HCT116 (cell line): Measurements from ENCODE around the gene MORN5.

Source experiments
- POLR2A ChIP-seq: IDR thresholded peaks from 2 replicates; pipeline ENCODE4 v1.7.0; 2011; ENCODE audit warnings: borderline replicate concordance; ENCODE audit not compliant: insufficient read depth, insufficient read length; ENCODE audit errors: extremely low read depth
- TF ChIP-seq, protein P1 (sequence below), 3 experiments: fragments of 200-600 bp in 1 of 3; sonication (generic) in 1 of 3; IDR thresholded peaks in 2 of 3; conservative IDR thresholded peaks in 1 of 3; 2 replicates each; pipeline ENCODE4 v1.5.1; 2012 to 2017; ENCODE audit warnings: low read depth in 2 of 3, low read length in 2 of 3, antibody characterized with exemption in 1 of 3, borderline replicate concordance in 1 of 3, control low read depth in 1 of 3, mild to moderate bottlenecking in 1 of 3, mixed read lengths in 1 of 3, mixed run types in 1 of 3, moderate library complexity in 1 of 3; ENCODE audit not compliant: insufficient read depth in 1 of 3
- TF ChIP-seq, protein P2 (sequence below): IDR thresholded peaks from 2 replicates; pipeline ENCODE4 v1.6.1; 2012

DNA sequence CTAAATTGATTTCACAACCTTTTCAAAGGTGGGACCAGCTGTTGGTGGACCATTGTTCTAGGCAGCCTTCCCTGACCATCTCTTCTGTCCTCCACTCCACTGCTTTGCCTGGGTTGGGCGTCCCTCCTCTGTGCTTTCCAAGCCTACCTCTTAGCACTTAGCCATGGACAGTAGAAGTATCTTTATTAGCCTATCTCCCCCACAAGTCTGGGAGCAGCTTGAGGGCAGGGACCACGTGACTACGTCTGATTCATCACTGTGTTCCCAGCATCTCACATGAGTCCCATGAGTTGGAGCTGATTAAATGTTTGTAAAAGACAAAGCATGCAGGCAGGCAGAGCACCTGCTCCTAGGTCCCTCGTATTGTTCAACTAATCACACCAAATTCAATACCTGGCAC is 20.9 kb downstream of the MORN5 start:
- TF ChIP-seq, protein P1, sequence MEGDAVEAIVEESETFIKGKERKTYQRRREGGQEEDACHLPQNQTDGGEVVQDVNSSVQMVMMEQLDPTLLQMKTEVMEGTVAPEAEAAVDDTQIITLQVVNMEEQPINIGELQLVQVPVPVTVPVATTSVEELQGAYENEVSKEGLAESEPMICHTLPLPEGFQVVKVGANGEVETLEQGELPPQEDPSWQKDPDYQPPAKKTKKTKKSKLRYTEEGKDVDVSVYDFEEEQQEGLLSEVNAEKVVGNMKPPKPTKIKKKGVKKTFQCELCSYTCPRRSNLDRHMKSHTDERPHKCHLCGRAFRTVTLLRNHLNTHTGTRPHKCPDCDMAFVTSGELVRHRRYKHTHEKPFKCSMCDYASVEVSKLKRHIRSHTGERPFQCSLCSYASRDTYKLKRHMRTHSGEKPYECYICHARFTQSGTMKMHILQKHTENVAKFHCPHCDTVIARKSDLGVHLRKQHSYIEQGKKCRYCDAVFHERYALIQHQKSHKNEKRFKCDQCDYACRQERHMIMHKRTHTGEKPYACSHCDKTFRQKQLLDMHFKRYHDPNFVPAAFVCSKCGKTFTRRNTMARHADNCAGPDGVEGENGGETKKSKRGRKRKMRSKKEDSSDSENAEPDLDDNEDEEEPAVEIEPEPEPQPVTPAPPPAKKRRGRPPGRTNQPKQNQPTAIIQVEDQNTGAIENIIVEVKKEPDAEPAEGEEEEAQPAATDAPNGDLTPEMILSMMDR (IDR thresholded peaks at IDR 0.05 in 2 of 3, conservative IDR thresholded peaks at IDR 0.05 in 1 of 3; ENCODE audit: borderline replicate concordance in 1 of 3, insufficient read depth in 1 of 3, low read depth in 2 of 3, low read length in 2 of 3), result no peak
- TF ChIP-seq, protein P2, sequence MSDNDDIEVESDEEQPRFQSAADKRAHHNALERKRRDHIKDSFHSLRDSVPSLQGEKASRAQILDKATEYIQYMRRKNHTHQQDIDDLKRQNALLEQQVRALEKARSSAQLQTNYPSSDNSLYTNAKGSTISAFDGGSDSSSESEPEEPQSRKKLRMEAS, result peak; percentile 30; the same call in 1 of the 2 replicates
- TF ChIP-seq POLR2A, result no peak
